Psoas muscle (tissue), 8 donors: ENCODE results near the gene NUMB. TPM values are rescaled to one million over a fixed set of nuclear protein-coding genes. Genes with fewer than 3 reads are reported as not detected.

Experiments
- ATAC-seq, 4 donors: fragments of 200-7000 bp; cut with Tn5 transposase; one replicate each; pipeline ENCODE4 v1.9.1; 2020; ENCODE audit warnings: moderate library complexity in 3 of 4, mild to moderate bottlenecking in 2 of 4
- DNase-seq, 2 donors: peaks; one replicate each; pipeline ENCODE4 v3.0.0-alpha.2; 2020
- H3K27ac ChIP-seq: fragments of 200-600 bp; one replicate; pipeline ENCODE4 v1.8.0; 2022
- H3K27me3 ChIP-seq, 3 donors: fragments of 200-600 bp in 1 of 3; one replicate each; pipeline versions ENCODE4 v1.6.1 to v1.8.0; 2013 to 2022; ENCODE audit warnings: low read length in 2 of 3, mild to moderate bottlenecking in 2 of 3, moderate library complexity in 1 of 3; ENCODE audit not compliant: insufficient read depth in 3 of 3
- H3K36me3 ChIP-seq, 2 donors: fragments of 200-600 bp in 1 of 2; one replicate each; pipeline versions ENCODE4 v1.6.1 to v1.8.0; 2013 to 2022; ENCODE audit warnings: low read depth in 1 of 2, mild to moderate bottlenecking in 1 of 2, moderate library complexity in 1 of 2; ENCODE audit not compliant: insufficient read depth in 1 of 2
- H3K4me1 ChIP-seq: fragments of 200-600 bp; one replicate; pipeline ENCODE4 v1.8.0; 2022
- H3K4me3 ChIP-seq: fragments of 200-600 bp; one replicate; pipeline ENCODE4 v1.8.0; 2022; ENCODE audit warnings: mild to moderate bottlenecking
- H3K9me3 ChIP-seq: fragments of 200-600 bp; one replicate; pipeline ENCODE4 v1.8.0; 2022
- WGBS, 3 donors: extraction: QIAGEN DNeasy Blood & Tissue Kit; methylation state at CpG; one replicate each; pipeline versions ENCODE4 v1.1.6 to v1.1.7; 2013; 5-methylcytosine and 5-hydroxymethylcytosine counted together
- intact Hi-C, 2 donors: fragments of 100-400 bp; cut with DNase I; formaldehyde crosslinking; loops; one replicate each; pipeline versions ENCODE4 v1.11.0 to v1.14.2; 2022
- polyA plus RNA-seq, 3 donors: library from polyadenylated mRNA; stranded (reverse); fragments of 200-250 nt; gene quantifications; one replicate each; pipeline ENCODE4 v1.2.3, GENCODE V29; 2013
- total RNA-seq, 4 donors: library from RNA; stranded (reverse); fragmentation: NEBNext Ultra II Directional in 2 of 4; extraction: Animal tissue kit (Norgen Biotek cat#: 25700) in 2 of 4; gene quantifications; one replicate each; pipeline versions ENCODE4 v1.2.1 to v1.2.4, GENCODE V29; 2021 to 2023
- TF ChIP-seq, protein P1 (sequence below): fragments of 200-600 bp; IDR thresholded peaks from one replicate; pipeline ENCODE4 v1.8.0; 2022; ENCODE audit warnings: antibody characterized with exemption
- donor health status: healthy with polysubstance abuse.
- donor health status: DM: no; HTN: no; CAD: no; lungs with moderate emphysema.
- donor health status: Bipolar disorder and iron deficiency.
- donor health status: healthy.
- donor health status: DM: yes; HTN: yes; CAD: no.
- donor health status: DM: no; HTN: no; CAD: no.
- donor health status: DM: no; HTN: no; CAD: no.
- donor health status: DM: yes; HTN: yes; CAD: no.

The NUMB gene
- total and polyA plus RNA-seq, 7 donors, result 12.5 to 26.4 (median 24.6) TPM

DNA sequence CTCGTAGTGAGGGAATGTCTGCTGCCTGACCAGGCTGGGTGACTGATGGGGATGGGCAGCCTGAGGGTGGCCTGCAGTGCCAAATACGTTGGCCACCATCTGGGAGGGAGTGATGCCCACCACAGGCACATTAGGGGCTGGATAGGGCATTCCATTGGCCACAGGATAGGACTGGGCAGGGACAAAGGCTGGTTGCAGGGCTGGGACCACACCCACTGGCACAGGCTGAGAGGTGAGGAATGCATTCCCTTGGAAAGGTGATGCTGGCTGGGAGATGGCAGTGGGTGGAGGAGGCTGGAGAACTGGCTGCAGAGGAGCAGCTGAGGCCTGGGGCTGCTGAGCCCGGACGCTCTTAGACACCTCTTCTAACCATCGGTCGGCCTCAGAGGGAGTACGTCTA is 181.5 kb downstream of the NUMB start:
- Histone ChIP-seq H3K4me1 (peaks cover 9% of the 10 kb centered on the region), H3K36me3 (peaks cover 4 to 80% of the 10 kb centered on the region in 2 donors), H3K4me3 (no peak overlapping the region), H3K9me3 (no peaks in the 10 kb centered on the region), H3K27me3 (no peaks in the 10 kb centered on the region), H3K27ac (no peak overlapping the region)
- TF ChIP-seq, protein P1, sequence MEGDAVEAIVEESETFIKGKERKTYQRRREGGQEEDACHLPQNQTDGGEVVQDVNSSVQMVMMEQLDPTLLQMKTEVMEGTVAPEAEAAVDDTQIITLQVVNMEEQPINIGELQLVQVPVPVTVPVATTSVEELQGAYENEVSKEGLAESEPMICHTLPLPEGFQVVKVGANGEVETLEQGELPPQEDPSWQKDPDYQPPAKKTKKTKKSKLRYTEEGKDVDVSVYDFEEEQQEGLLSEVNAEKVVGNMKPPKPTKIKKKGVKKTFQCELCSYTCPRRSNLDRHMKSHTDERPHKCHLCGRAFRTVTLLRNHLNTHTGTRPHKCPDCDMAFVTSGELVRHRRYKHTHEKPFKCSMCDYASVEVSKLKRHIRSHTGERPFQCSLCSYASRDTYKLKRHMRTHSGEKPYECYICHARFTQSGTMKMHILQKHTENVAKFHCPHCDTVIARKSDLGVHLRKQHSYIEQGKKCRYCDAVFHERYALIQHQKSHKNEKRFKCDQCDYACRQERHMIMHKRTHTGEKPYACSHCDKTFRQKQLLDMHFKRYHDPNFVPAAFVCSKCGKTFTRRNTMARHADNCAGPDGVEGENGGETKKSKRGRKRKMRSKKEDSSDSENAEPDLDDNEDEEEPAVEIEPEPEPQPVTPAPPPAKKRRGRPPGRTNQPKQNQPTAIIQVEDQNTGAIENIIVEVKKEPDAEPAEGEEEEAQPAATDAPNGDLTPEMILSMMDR, result no peak
- WGBS, 3 donors, result 94 to 98% (median 94%) methylated on average over 7 of the region's 7 CpGs
- DNase-seq, result no peak
- no peak for ATAC-seq
- intact Hi-C loops, result loop anchor here in 1 of 2 donors (10.0 kb wide), 1 partner anchor 102 kb away; no protein-coding TSS in a partner anchor

DNA sequence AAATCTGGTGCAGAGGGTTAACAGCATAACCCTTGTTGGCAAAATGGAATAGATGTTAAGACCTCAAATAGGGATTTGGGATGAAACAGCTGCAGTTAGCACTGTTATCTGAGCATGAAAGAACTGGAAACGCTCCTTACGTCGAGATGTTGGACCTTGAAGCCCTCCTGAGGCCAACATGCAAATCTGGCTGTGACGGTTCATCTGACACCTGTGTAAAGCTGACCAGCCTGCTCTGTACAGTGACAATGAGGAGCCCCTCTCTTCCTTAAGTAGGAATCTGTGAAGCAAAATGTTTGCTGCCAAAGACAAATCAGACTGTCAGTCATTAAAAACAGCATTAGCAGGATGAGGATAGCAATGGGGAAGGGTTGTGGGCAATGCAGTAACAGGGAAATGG is 184.5 kb downstream of the NUMB start:
- peaks cover 17% of the 10 kb centered on the region for H3K4me1 ChIP-seq

DNA sequence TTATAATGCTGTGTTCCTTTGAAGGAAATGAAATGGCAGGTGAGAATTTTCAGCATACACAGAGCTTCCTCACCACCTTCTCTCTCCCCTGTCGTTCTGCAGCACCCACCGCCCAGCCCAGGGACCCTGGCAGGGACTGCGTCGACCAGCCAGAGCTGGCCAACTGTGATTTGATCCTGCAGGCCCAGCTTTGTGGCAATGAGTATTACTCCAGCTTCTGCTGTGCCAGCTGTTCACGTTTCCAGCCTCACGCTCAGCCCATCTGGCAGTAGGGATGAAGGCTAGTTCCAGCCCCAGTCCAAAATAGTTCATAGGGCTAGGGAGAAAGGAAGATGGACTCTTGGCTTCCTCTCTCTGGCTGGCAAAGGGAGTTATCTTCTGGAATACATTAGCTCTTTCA is 186.0 kb downstream of the NUMB start:
- Histone ChIP-seq H3K4me3 (no peak overlapping the region), H3K9me3 (no peaks in the 10 kb centered on the region), H3K27me3 (no peaks in the 10 kb centered on the region), H3K36me3 (peaks cover 0 to 38% of the 10 kb centered on the region in 2 donors), H3K27ac (no peak overlapping the region), H3K4me1 (peaks cover 17% of the 10 kb centered on the region)
- DNase-seq (no peak), ATAC-seq (peak; percentile 34 to 60 (median 55))
- 21 to 45% (median 29%) methylated on average over 6 of the region's 6 CpGs for WGBS, 3 donors
- intact Hi-C loops, result loop anchor here in 1 of 2 donors (10.0 kb wide), 1 partner anchor 98 kb away; no protein-coding TSS in a partner anchor
- TF ChIP-seq, protein P1, result no peak

More for the DNA sequence above, 184.5 kb downstream of the NUMB start:
- no peak overlapping the region for H3K4me3 ChIP-seq
- 55 to 78% (median 55%) methylated on average over 4 of the region's 4 CpGs for WGBS, 3 donors
- H3K36me3 ChIP-seq, result peaks cover 0 to 50% of the 10 kb centered on the region in 2 donors
- H3K27me3 ChIP-seq, result no peaks in the 10 kb centered on the region
- intact Hi-C loops, result loop anchor here in 1 of 2 donors (10.0 kb wide), 1 partner anchor 99 kb away; no protein-coding TSS in a partner anchor
- DNase-seq (no peak), ATAC-seq (no peak)
- TF ChIP-seq, protein P1, result no peak
- no peak overlapping the region for H3K27ac ChIP-seq
- no peaks in the 10 kb centered on the region for H3K9me3 ChIP-seq

DNA sequence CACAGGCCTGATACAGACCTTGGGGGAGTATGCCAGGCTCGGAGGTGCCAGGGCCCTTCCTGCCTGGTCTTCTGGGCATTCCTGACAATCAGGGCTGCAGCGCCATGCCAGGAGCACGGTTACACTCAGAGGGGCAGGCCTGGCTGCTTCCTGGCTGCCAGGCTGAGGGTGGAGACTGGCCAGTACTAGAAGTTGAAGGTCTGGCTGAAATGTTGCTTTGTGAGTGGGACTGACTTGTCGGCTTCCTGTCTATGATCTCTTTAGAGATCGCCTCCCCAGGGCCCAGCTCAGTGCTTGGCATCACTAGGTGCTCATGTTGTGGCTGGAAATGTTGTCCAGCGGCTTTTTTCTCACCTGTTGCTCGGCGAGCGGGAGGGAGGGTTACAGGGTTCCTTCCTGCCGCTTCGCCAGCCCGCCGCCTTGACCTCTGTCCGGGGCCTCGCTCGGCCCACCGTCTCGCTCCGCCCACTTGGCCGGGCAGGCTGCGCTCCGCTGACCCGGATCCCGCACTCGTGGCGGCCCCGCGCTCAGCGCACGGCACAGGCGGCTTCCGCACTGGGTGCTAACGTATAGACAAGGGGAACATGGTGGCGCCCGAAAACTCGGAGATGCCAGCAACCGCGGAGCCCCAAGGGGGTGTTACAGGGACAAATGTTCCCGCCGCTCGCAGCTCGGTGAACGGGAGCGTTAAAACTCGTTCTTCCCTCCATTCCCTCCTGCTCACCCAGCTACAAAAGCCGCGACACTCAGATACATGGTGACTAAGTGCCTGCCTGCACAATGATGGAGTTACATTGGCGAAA is 188.4 kb downstream of the NUMB start:
- TF ChIP-seq, protein P1, result no peak
- Histone ChIP-seq H3K27ac (no peak overlapping the region), H3K9me3 (no peaks in the 10 kb centered on the region), H3K36me3 (peaks cover 0 to 13% of the 10 kb centered on the region in 2 donors), H3K4me3 (peak overlapping the region; percentile 61), H3K4me1 (peaks cover 17% of the 10 kb centered on the region), H3K27me3 (peaks cover 0 to 4% (median 0%) of the 10 kb centered on the region in 3 donors)
- intact Hi-C loops, result loop anchor here in 1 of 2 donors (10.0 kb wide), 1 partner anchor 95 kb away; no protein-coding TSS in a partner anchor
- DNase-seq (peak; percentile 65 to 75), ATAC-seq (peak; percentile 70 to 80 (median 75))
- 4 to 6% (median 5%) methylated on average over 46 to 48 of the region's 48 CpGs for WGBS, 3 donors
